ENCODE measurements around the gene GIPC1. TPM values are rescaled to one million over a fixed set of nuclear protein-coding genes. Genes with fewer than 3 reads are reported as not detected.
A peak's percentile ranks its signal among the peaks of the same experiment; 100 is the strongest.

Gene GIPC1
- total and polyA plus RNA-seq, 9 of the 15 experiments (the other 6 are each of a cell fraction or from before 2014, with no cell fraction given) = 0.49 to 54.7 (median 24.8) TPM

- TF ChIP-seq, protein P1, sequence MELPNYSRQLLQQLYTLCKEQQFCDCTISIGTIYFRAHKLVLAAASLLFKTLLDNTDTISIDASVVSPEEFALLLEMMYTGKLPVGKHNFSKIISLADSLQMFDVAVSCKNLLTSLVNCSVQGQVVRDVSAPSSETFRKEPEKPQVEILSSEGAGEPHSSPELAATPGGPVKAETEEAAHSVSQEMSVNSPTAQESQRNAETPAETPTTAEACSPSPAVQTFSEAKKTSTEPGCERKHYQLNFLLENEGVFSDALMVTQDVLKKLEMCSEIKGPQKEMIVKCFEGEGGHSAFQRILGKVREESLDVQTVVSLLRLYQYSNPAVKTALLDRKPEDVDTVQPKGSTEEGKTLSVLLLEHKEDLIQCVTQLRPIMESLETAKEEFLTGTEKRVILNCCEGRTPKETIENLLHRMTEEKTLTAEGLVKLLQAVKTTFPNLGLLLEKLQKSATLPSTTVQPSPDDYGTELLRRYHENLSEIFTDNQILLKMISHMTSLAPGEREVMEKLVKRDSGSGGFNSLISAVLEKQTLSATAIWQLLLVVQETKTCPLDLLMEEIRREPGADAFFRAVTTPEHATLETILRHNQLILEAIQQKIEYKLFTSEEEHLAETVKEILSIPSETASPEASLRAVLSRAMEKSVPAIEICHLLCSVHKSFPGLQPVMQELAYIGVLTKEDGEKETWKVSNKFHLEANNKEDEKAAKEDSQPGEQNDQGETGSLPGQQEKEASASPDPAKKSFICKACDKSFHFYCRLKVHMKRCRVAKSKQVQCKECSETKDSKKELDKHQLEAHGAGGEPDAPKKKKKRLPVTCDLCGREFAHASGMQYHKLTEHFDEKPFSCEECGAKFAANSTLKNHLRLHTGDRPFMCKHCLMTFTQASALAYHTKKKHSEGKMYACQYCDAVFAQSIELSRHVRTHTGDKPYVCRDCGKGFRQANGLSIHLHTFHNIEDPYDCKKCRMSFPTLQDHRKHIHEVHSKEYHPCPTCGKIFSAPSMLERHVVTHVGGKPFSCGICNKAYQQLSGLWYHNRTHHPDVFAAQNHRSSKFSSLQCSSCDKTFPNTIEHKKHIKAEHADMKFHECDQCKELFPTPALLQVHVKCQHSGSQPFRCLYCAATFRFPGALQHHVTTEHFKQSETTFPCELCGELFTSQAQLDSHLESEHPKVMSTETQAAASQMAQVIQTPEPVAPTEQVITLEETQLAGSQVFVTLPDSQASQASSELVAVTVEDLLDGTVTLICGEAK (IDR thresholded peaks at IDR 0.05) = no peak
- TF ChIP-seq, protein P1 (CRISPR knock-in tag; IDR thresholded peaks at IDR 0.05) = no peak
- TF ChIP-seq MAFF (IDR thresholded peaks at IDR 0.05; ENCODE audit: low read length) (no peak), THAP12 (CRISPR knock-in tag; IDR thresholded peaks at IDR 0.05) (peak; percentile 81), TFE3 (CRISPR knock-in tag; IDR thresholded peaks at IDR 0.05) (no peak), ZNF79 (CRISPR knock-in tag; IDR thresholded peaks at IDR 0.05; ENCODE audit: low read depth) (no peak), RAD21 (CRISPR knock-in tag; conservative IDR thresholded peaks at IDR 0.05 in 1 of 2, IDR thresholded peaks at IDR 0.05 in 1 of 2) (peak in 1 of 2 experiments; percentile 5; a peak in 1 of 4 replicates)
Observed at GRCh38 chr19:14529254-14530004, 33.5 kb upstream of the GIPC1 start, which contains the start of gene TECR (continued).

Data from K562 (cell line).